Neural cell (in vitro differentiated cells): ENCODE measurements around the gene GNAQ.

Experiments
- CTCF ChIP-seq: fragments of 450-650 bp; IDR thresholded peaks from 2 replicates; pipeline ENCODE4 v1.5.1; 2014; ENCODE audit warnings: antibody characterized with exemption, mild to moderate bottlenecking, moderate library complexity; ENCODE audit not compliant: poor library complexity, severe bottlenecking
- EP300 ChIP-seq: fragments of 450-650 bp; conservative IDR thresholded peaks from 2 replicates; pipeline ENCODE4 v1.6.1; 2014; ENCODE audit warnings: antibody characterized with exemption, mild to moderate bottlenecking, moderate library complexity; ENCODE audit not compliant: poor library complexity, severe bottlenecking

- no peak for TF ChIP-seq CTCF
- no peak for TF ChIP-seq EP300
Measured at GRCh38 chr9:77731008-77731698, 300.5 kb downstream of the GNAQ start.
